ENCODE data around the gene HS3ST3B1. TPM values are rescaled to one million over a fixed set of nuclear protein-coding genes. Genes with fewer than 3 reads are reported as not detected.

Gene HS3ST3B1
- polyA plus RNA-seq, 1 of the 3 experiments (the other 2 are of a cell fraction) = 0.67 TPM

DNA sequence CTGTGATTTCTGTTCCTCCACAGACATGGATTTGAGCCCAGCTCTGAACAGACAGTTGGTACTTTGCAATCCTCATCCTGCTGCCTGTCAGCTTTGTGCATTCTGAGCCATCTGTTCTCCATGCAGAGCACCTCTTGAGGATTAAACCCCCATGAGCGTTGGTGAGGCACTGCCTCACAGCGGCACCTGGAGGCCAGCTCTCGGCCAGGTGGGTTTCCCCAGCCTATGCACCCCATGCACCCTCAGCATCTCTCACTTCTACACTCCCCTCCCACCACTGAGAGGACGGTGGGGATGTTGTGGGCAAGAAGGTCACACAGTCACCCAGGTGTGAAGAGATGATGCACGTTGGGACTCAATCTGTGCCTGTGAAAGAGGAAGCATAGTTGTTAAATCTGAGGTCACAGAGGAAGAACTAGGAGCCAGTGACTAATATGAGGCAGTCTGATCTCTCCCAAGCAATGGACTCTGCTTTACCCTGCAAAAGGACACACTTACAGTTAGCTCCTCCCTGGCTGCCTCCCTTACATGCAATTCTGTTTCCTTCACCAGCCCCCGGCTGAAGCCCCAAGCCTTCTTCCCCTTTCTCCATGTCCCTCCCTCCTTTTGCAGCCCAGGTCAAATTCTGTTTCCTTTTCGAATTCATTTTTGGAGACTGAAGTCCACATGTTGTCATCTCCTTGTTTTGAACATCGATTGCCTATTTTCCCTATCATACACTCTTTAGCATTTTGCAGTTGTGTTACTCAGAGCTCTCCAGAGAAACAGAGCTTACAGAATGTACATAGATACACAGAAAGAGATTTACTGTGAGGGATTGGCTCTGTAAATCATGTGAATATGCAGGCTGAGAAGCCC, 58.5 kb downstream of the HS3ST3B1 start:
- no peaks in the 10 kb centered on the region for H3K36me3 ChIP-seq (replicated peaks in 1 of 2; ENCODE audit: control insufficient read depth in 1 of 2, insufficient read depth in 2 of 2, low read length in 1 of 2)
- no peak for TF ChIP-seq GATA2 (CRISPR knock-in tag; IDR thresholded peaks at IDR 0.05)
- no peaks in the 10 kb centered on the region for H4K20me1 ChIP-seq (ENCODE audit: insufficient read depth)
- H3F3A ChIP-seq (replicated peaks; ENCODE audit: insufficient read depth) = no peaks in the 10 kb centered on the region
- no peak for DNase-seq
- ChIA-PET POLR2A (no interaction called here), CTCF (no interaction called here)
- H3K9ac ChIP-seq = no peak overlapping the region
- H3K9me2 ChIP-seq = no peaks in the 10 kb centered on the region
- no peak overlapping the region for H3K27ac ChIP-seq (ENCODE audit: low read depth in 2 of 2, low read length in 1 of 2)
- peaks cover 54% of the 10 kb centered on the region for H3K27me3 ChIP-seq (ENCODE audit: insufficient read depth)
- no peak overlapping the region for H3K4me3 ChIP-seq (ENCODE audit: low read depth in 2 of 2, low read length in 1 of 2)
- H3K79me2 ChIP-seq (ENCODE audit: insufficient read depth) = no peaks in the 10 kb centered on the region
- no peaks in the 10 kb centered on the region for H3K9me3 ChIP-seq
- no peak overlapping the region for H2AFZ ChIP-seq (ENCODE audit: low read depth)
- H3K4me2 ChIP-seq = no peak overlapping the region
- 2% methylated on average over 8 of the region's 8 CpGs for WGBS (ENCODE audit: low lambda C conversion rate)
- no peaks in the 10 kb centered on the region for H3K4me1 ChIP-seq (ENCODE audit: control insufficient read depth in 1 of 2, insufficient read depth in 2 of 2, low read depth in 1 of 2, low read length in 1 of 2)

- POLR2A ChIA-PET = no interaction called here
- WGBS (ENCODE audit: low lambda C conversion rate) = 3% methylated on average over 4 of the region's 4 CpGs
- H3K9me2 ChIP-seq = no peaks in the 10 kb centered on the region
- no peaks in the 10 kb centered on the region for H3K36me3 ChIP-seq (replicated peaks in 1 of 2; ENCODE audit: control insufficient read depth in 1 of 2, insufficient read depth in 2 of 2, low read length in 1 of 2)
- H3K4me2 ChIP-seq = no peak overlapping the region
- CTCF ChIA-PET = interaction anchor here (0.7 kb wide), 1 partner anchor 35 kb away, joined by 3 read pairs; no protein-coding TSS in a partner anchor
- peaks cover 42% of the 10 kb centered on the region for H3K27me3 ChIP-seq (ENCODE audit: insufficient read depth)
- H2AFZ ChIP-seq (ENCODE audit: low read depth) = no peak overlapping the region
- no peak for DNase-seq
- no peak overlapping the region for H3K27ac ChIP-seq (ENCODE audit: low read depth in 2 of 2, low read length in 1 of 2)
- H3K4me1 ChIP-seq (ENCODE audit: control insufficient read depth in 1 of 2, insufficient read depth in 2 of 2, low read depth in 1 of 2, low read length in 1 of 2) = no peaks in the 10 kb centered on the region
- no peaks in the 10 kb centered on the region for H3K9me3 ChIP-seq
- no peak for TF ChIP-seq MAX (IDR thresholded peaks at IDR 0.05; ENCODE audit: low read depth)
- TF ChIP-seq TEAD4 (IDR thresholded peaks at IDR 0.05; ENCODE audit: borderline replicate concordance, insufficient read depth) = no peak
- no peak for TF ChIP-seq POLR2AphosphoS5 (IDR thresholded peaks at IDR 0.05; ENCODE audit: low read depth, low read length)
- no peak for TF ChIP-seq SMC3 (IDR thresholded peaks at IDR 0.05; ENCODE audit: low read depth, low read length)
- no peaks in the 10 kb centered on the region for H3K79me2 ChIP-seq (ENCODE audit: insufficient read depth)
- H3K4me3 ChIP-seq (ENCODE audit: low read depth in 2 of 2, low read length in 1 of 2) = no peak overlapping the region
- no peaks in the 10 kb centered on the region for H4K20me1 ChIP-seq (ENCODE audit: insufficient read depth)
- H3F3A ChIP-seq (replicated peaks; ENCODE audit: insufficient read depth) = no peaks in the 10 kb centered on the region
- H3K9ac ChIP-seq = no peak overlapping the region
Measured at GRCh38 chr17:14360856-14361255, 60.0 kb downstream of the HS3ST3B1 start.

- Histone ChIP-seq H3K4me2 (no peak overlapping the region), H3K79me2 (ENCODE audit: insufficient read depth) (no peaks in the 10 kb centered on the region), H3F3A (replicated peaks; ENCODE audit: insufficient read depth) (no peaks in the 10 kb centered on the region), H3K27me3 (ENCODE audit: insufficient read depth) (peaks cover 35% of the 10 kb centered on the region; the same call in 1 of the 2 replicates), H3K9me3 (no peaks in the 10 kb centered on the region), H2AFZ (ENCODE audit: low read depth) (no peak overlapping the region), H3K9me2 (no peaks in the 10 kb centered on the region), H3K4me3 (ENCODE audit: low read depth in 2 of 2, low read length in 1 of 2) (no peak overlapping the region), H3K4me1 (ENCODE audit: control insufficient read depth in 1 of 2, insufficient read depth in 2 of 2, low read depth in 1 of 2, low read length in 1 of 2) (no peaks in the 10 kb centered on the region), H3K36me3 (replicated peaks in 1 of 2; ENCODE audit: control insufficient read depth in 1 of 2, insufficient read depth in 2 of 2, low read length in 1 of 2) (no peaks in the 10 kb centered on the region), H4K20me1 (ENCODE audit: insufficient read depth) (no peaks in the 10 kb centered on the region), H3K9ac (no peak overlapping the region), H3K27ac (ENCODE audit: low read depth in 2 of 2, low read length in 1 of 2) (no peak overlapping the region)
- TF ChIP-seq, protein P1, sequence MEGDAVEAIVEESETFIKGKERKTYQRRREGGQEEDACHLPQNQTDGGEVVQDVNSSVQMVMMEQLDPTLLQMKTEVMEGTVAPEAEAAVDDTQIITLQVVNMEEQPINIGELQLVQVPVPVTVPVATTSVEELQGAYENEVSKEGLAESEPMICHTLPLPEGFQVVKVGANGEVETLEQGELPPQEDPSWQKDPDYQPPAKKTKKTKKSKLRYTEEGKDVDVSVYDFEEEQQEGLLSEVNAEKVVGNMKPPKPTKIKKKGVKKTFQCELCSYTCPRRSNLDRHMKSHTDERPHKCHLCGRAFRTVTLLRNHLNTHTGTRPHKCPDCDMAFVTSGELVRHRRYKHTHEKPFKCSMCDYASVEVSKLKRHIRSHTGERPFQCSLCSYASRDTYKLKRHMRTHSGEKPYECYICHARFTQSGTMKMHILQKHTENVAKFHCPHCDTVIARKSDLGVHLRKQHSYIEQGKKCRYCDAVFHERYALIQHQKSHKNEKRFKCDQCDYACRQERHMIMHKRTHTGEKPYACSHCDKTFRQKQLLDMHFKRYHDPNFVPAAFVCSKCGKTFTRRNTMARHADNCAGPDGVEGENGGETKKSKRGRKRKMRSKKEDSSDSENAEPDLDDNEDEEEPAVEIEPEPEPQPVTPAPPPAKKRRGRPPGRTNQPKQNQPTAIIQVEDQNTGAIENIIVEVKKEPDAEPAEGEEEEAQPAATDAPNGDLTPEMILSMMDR (IDR thresholded peaks at IDR 0.05) = no peak
- TF ChIP-seq EZH2phosphoT487 (IDR thresholded peaks at IDR 0.05; ENCODE audit: borderline replicate concordance, low read depth) (no peak), EP300 (IDR thresholded peaks at IDR 0.05; ENCODE audit: borderline replicate concordance in 1 of 2, low read depth in 1 of 2, low read length in 1 of 2) (no peak)
- CTCF ChIA-PET = no interaction called here
- no peak for DNase-seq
- POLR2A ChIA-PET = no interaction called here
- WGBS (ENCODE audit: low lambda C conversion rate) = 11% methylated on average over 2 of the region's 2 CpGs
Measured at GRCh38 chr17:14361470-14361869, 60.6 kb downstream of the HS3ST3B1 start.

All from SK-N-SH (cell line).